ENCODE data around the gene CAP1. TPM values are rescaled to one million over a fixed set of nuclear protein-coding genes. Genes with fewer than 3 reads are reported as not detected.

CAP1 gene
- polyA plus RNA-seq, 1 of the 3 experiments (the other 2 are of a cell fraction) = 244 TPM

- H3K27ac ChIP-seq (ENCODE audit: low read depth in 2 of 2, low read length in 1 of 2) = no peak overlapping the region
- H3K4me2 ChIP-seq = no peak overlapping the region
- ChIA-PET CTCF (interaction anchor here (3.8 kb wide), 1 partner anchor 71 kb away, joined by 11 read pairs; no protein-coding TSS in a partner anchor), POLR2A (no interaction called here)
- WGBS (ENCODE audit: low lambda C conversion rate) = 96% methylated on average over 4 of the region's 4 CpGs
- peaks cover 66 to 83% of the 10 kb centered on the region in 2 experiments for H3K36me3 ChIP-seq (replicated peaks in 1 of 2; ENCODE audit: control insufficient read depth in 1 of 2, insufficient read depth in 2 of 2, low read length in 1 of 2)
- no peaks in the 10 kb centered on the region for H4K20me1 ChIP-seq (ENCODE audit: insufficient read depth)
- DNase-seq = no peak
- H3K9me2 ChIP-seq = no peaks in the 10 kb centered on the region
- H3K4me1 ChIP-seq (ENCODE audit: control insufficient read depth in 1 of 2, insufficient read depth in 2 of 2, low read depth in 1 of 2, low read length in 1 of 2) = peaks cover 0 to 5% of the 10 kb centered on the region in 2 experiments; a peak in 1 of 4 replicates
- H3F3A ChIP-seq (replicated peaks; ENCODE audit: insufficient read depth) = peaks cover 49% of the 10 kb centered on the region
- no peaks in the 10 kb centered on the region for H3K27me3 ChIP-seq (ENCODE audit: insufficient read depth)
- no peaks in the 10 kb centered on the region for H3K79me2 ChIP-seq (ENCODE audit: insufficient read depth)
- TF ChIP-seq SIN3A (IDR thresholded peaks at IDR 0.05; ENCODE audit: borderline replicate concordance, low read depth, low read length) (no peak), REST (IDR thresholded peaks at IDR 0.05; ENCODE audit: low read depth, low read length) (no peak), TAF1 (IDR thresholded peaks at IDR 0.05; ENCODE audit: borderline replicate concordance, low read depth, low read length) (no peak), RFX5 (IDR thresholded peaks at IDR 0.05; ENCODE audit: low read length) (no peak), NRF1 (IDR thresholded peaks at IDR 0.05; ENCODE audit: low read depth, low read length) (no peak), MEF2A (IDR thresholded peaks at IDR 0.05; ENCODE audit: borderline replicate concordance, low read depth) (no peak), CTCF (IDR thresholded peaks at IDR 0.05) (no peak), USF1 (IDR thresholded peaks at IDR 0.05; ENCODE audit: borderline replicate concordance, low read depth) (no peak), NFIC (IDR thresholded peaks at IDR 0.05; ENCODE audit: borderline replicate concordance) (no peak), RCOR1 (IDR thresholded peaks at IDR 0.05; ENCODE audit: low read length) (no peak)
- no peaks in the 10 kb centered on the region for H3K9me3 ChIP-seq
- no peak overlapping the region for H2AFZ ChIP-seq (ENCODE audit: low read depth)
- H3K4me3 ChIP-seq (ENCODE audit: low read depth in 2 of 2, low read length in 1 of 2) = no peak overlapping the region
- H3K9ac ChIP-seq = no peak overlapping the region
These were observed 32.5 kb downstream of the CAP1 start for GRCh38 chr1:40073062-40073461.

- Histone ChIP-seq H3K27ac (ENCODE audit: low read depth in 2 of 2, low read length in 1 of 2) (no peak overlapping the region), H3F3A (replicated peaks; ENCODE audit: insufficient read depth) (peaks cover 49% of the 10 kb centered on the region), H3K4me1 (ENCODE audit: control insufficient read depth in 1 of 2, insufficient read depth in 2 of 2, low read depth in 1 of 2, low read length in 1 of 2) (peaks cover 0 to 5% of the 10 kb centered on the region in 2 experiments; a peak in 1 of 4 replicates), H3K9me3 (no peaks in the 10 kb centered on the region), H3K9me2 (no peaks in the 10 kb centered on the region), H3K9ac (no peak overlapping the region), H3K4me3 (ENCODE audit: low read depth in 2 of 2, low read length in 1 of 2) (no peak overlapping the region), H3K79me2 (ENCODE audit: insufficient read depth) (no peaks in the 10 kb centered on the region), H2AFZ (ENCODE audit: low read depth) (no peak overlapping the region), H3K4me2 (no peak overlapping the region), H4K20me1 (ENCODE audit: insufficient read depth) (no peaks in the 10 kb centered on the region), H3K36me3 (replicated peaks in 1 of 2; ENCODE audit: control insufficient read depth in 1 of 2, insufficient read depth in 2 of 2, low read length in 1 of 2) (peaks cover 60 to 69% of the 10 kb centered on the region in 2 experiments), H3K27me3 (ENCODE audit: insufficient read depth) (no peaks in the 10 kb centered on the region)
- WGBS (ENCODE audit: low lambda C conversion rate) = 85% methylated on average over 4 of the region's 4 CpGs
- ChIA-PET POLR2A (no interaction called here), CTCF (interaction anchor here (0.6 to 3.7 kb wide), 5 partner anchors 8 to 263 kb away, joined by 3 to 27 read pairs (median 3); no protein-coding TSS in a partner anchor)
- no peak for DNase-seq
- TF ChIP-seq TAF1 (IDR thresholded peaks at IDR 0.05; ENCODE audit: borderline replicate concordance, low read depth, low read length) (no peak), TCF12 (IDR thresholded peaks at IDR 0.05) (no peak), USF2 (IDR thresholded peaks at IDR 0.05; ENCODE audit: borderline replicate concordance, low read depth, low read length) (no peak), PBX3 (IDR thresholded peaks at IDR 0.05) (no peak), RFX5 (IDR thresholded peaks at IDR 0.05; ENCODE audit: low read length) (no peak), SMC3 (IDR thresholded peaks at IDR 0.05; ENCODE audit: low read depth, low read length) (no peak), FOSL2 (IDR thresholded peaks at IDR 0.05; ENCODE audit: borderline replicate concordance, low read depth) (no peak), GABPA (IDR thresholded peaks at IDR 0.05; ENCODE audit: low read depth) (no peak)
These were observed 34.7 kb downstream of the CAP1 start for GRCh38 chr1:40075266-40075665.

Measured in SK-N-SH (cell line).